Keratinocyte (primary cell): ENCODE results near the gene SFMBT2. TPM values are rescaled to one million over a fixed set of nuclear protein-coding genes. Genes with fewer than 3 reads are reported as not detected.

Source experiments
- DNase-seq: peaks from one replicate; pipeline ENCODE4 v3.0.0-alpha.2; 2011; ENCODE audit warnings: low read depth, missing footprints, low spot score
- FAIRE-seq: peaks from 2 replicates; lab custom pipeline; 2011; peaks lifted over from hg19 to GRCh38; lab: Jason Lieb, UNC
- H2AFZ ChIP-seq: 2 replicates; pipeline ENCODE4 v1.6.0; 2012; ENCODE audit warnings: low read length, control low read depth, inconsistent platforms; ENCODE audit not compliant: control insufficient read depth
- H3K27ac ChIP-seq: 2 replicates; pipeline ENCODE4 v1.5.1; 2011; ENCODE audit warnings: low read length; ENCODE audit not compliant: control insufficient read depth, insufficient read depth
- H3K27me3 ChIP-seq: 3 replicates; pipeline ENCODE4 v1.6.0; 2011; ENCODE audit warnings: low read length; ENCODE audit not compliant: control insufficient read depth, insufficient read depth; ENCODE audit errors: extremely low read depth
- H3K36me3 ChIP-seq, 2 experiments: 2 replicates in 1 of 2; 3 replicates in 1 of 2; pipeline ENCODE4 v1.5.1; 2011; ENCODE audit warnings: low read length in 2 of 2, mild to moderate bottlenecking in 1 of 2; ENCODE audit not compliant: control insufficient read depth in 2 of 2, insufficient read depth in 2 of 2; ENCODE audit errors: extremely low read depth in 1 of 2
- H3K4me1 ChIP-seq: 3 replicates; pipeline ENCODE4 v1.5.1; 2011; ENCODE audit warnings: low read length; ENCODE audit not compliant: control insufficient read depth, insufficient read depth; ENCODE audit errors: extremely low read depth
- H3K4me2 ChIP-seq: 3 replicates; pipeline ENCODE4 v1.6.0; 2011; ENCODE audit warnings: low read depth, low read length; ENCODE audit not compliant: control insufficient read depth, insufficient read depth; ENCODE audit errors: extremely low read depth
- H3K4me3 ChIP-seq, 3 experiments: fragments of 200-600 bp in 1 of 3; sonication (generic) in 1 of 3; 2 replicates in 2 of 3; 3 replicates in 1 of 3; pipeline ENCODE4 v1.5.1; 2011 to 2016; ENCODE audit warnings: low read length in 3 of 3, mild to moderate bottlenecking in 3 of 3, control low read depth in 2 of 3, inconsistent platforms in 1 of 3, low read depth in 1 of 3, mixed read lengths in 1 of 3, mixed run types in 1 of 3, moderate library complexity in 1 of 3; ENCODE audit not compliant: control insufficient read depth in 2 of 3, insufficient read depth in 2 of 3; ENCODE audit errors: extremely low read depth in 1 of 3
- H3K79me2 ChIP-seq: 2 replicates; pipeline ENCODE4 v1.6.0; 2012; ENCODE audit warnings: low read length; ENCODE audit not compliant: control insufficient read depth, insufficient read depth
- H3K9ac ChIP-seq: 3 replicates; pipeline ENCODE4 v1.6.0; 2011; ENCODE audit warnings: low read length; ENCODE audit not compliant: control insufficient read depth, insufficient read depth; ENCODE audit errors: extremely low read depth
- H3K9me1 ChIP-seq: 3 replicates; pipeline ENCODE4 v1.6.0; 2011; ENCODE audit warnings: low read length; ENCODE audit not compliant: control insufficient read depth, insufficient read depth; ENCODE audit errors: extremely low read depth
- H3K9me3 ChIP-seq: 2 replicates; pipeline ENCODE4 v1.5.1; 2012; ENCODE audit warnings: low read depth, low read length; ENCODE audit not compliant: control insufficient read depth
- H4K20me1 ChIP-seq: 3 replicates; pipeline ENCODE4 v1.6.0; 2011; ENCODE audit warnings: low read length; ENCODE audit not compliant: control insufficient read depth, insufficient read depth; ENCODE audit errors: extremely low read depth
- EZH2 ChIP-seq: IDR thresholded peaks from one replicate; pipeline ENCODE4 v1.6.1; 2012; ENCODE audit warnings: inconsistent platforms, mild to moderate bottlenecking, low read length, moderate library complexity
- dilution Hi-C: fragments of 300-500 bp; cut with MboI; formaldehyde crosslinking; loops from one replicate; pipeline ENCODE4 v1.7.0; 2020; ENCODE audit warnings: low sequenced_read_pairs; ENCODE audit not compliant: extremely low pct_ligation_motif_present
- polyA plus RNA-seq, 5 experiments: library from polyadenylated mRNA; depleted of rRNA in 3 of 5; stranded (reverse) in 3 of 5; stranded (forward) in 1 of 5; unstranded in 1 of 5; fragments of >200 nt; gene quantifications; 1 replicate in 1 of 5; 2 replicates in 3 of 5; 3 replicates in 1 of 5; pipeline versions ENCODE4 v1.2.1 to v1.2.3, GENCODE V29; 2011 to 2012; ENCODE audit warnings: missing spikeins in 2 of 5, low read depth in 1 of 5, low replicate concordance in 1 of 5
- TF ChIP-seq, protein P1 (sequence below), 3 experiments: IDR thresholded peaks in 1 of 3; conservative IDR thresholded peaks in 1 of 3; optimal IDR thresholded peaks in 1 of 3; 2 replicates in 2 of 3; 3 replicates in 1 of 3; pipeline versions ENCODE3 to v1.5.1; 2011; ENCODE audit warnings: low read length in 3 of 3, mild to moderate bottlenecking in 3 of 3, moderate library complexity in 2 of 3, control low read depth in 1 of 3, inconsistent platforms in 1 of 3; ENCODE audit not compliant: insufficient read depth in 2 of 3; ENCODE audit errors: extremely low read depth in 1 of 3

SFMBT2 gene
- polyA plus RNA-seq, 1 donor (not counting 4 experiments of a cell fraction or from before 2014, with no cell fraction given): 0.71 TPM

DNA sequence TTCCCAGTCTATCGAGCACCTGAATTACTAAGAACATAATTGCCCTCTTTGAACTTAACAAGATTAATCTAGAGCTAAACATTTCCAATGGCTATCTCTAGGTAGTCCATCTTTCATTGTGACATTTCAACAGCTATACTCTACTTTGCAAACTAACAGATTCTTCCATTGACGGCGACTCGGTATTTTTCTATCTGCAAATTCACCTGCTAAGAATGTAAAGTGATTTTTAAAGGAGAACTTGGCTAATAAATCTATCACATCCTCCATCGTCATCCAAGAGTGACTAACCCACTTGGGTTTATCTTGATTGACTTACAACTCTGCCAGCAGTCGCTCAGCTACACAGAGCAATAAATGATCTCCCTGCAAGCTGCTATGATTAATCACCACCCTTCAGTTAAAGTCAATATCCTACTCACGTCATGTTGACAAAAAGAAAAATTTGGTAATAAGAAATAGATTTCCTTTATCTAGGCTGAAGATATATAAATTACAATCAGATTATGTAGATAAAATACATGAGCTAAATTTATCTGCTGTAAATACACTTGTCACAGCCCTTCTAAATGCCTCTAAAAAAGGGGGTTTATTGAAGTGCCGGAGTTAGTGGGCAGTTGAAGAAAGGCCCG lies 99.5 kb downstream of the SFMBT2 start:
- H3K4me2 ChIP-seq: no peak overlapping the region
- TF ChIP-seq EZH2: no peak
- TF ChIP-seq, protein P1, sequence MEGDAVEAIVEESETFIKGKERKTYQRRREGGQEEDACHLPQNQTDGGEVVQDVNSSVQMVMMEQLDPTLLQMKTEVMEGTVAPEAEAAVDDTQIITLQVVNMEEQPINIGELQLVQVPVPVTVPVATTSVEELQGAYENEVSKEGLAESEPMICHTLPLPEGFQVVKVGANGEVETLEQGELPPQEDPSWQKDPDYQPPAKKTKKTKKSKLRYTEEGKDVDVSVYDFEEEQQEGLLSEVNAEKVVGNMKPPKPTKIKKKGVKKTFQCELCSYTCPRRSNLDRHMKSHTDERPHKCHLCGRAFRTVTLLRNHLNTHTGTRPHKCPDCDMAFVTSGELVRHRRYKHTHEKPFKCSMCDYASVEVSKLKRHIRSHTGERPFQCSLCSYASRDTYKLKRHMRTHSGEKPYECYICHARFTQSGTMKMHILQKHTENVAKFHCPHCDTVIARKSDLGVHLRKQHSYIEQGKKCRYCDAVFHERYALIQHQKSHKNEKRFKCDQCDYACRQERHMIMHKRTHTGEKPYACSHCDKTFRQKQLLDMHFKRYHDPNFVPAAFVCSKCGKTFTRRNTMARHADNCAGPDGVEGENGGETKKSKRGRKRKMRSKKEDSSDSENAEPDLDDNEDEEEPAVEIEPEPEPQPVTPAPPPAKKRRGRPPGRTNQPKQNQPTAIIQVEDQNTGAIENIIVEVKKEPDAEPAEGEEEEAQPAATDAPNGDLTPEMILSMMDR (optimal IDR thresholded peaks at IDR 0.05 in 1 of 3, IDR thresholded peaks at IDR 0.05 in 1 of 3, conservative IDR thresholded peaks at IDR 0.05 in 1 of 3; ENCODE audit: extremely low read depth in 1 of 3, insufficient read depth in 2 of 3, low read length in 3 of 3): no peak

DNA sequence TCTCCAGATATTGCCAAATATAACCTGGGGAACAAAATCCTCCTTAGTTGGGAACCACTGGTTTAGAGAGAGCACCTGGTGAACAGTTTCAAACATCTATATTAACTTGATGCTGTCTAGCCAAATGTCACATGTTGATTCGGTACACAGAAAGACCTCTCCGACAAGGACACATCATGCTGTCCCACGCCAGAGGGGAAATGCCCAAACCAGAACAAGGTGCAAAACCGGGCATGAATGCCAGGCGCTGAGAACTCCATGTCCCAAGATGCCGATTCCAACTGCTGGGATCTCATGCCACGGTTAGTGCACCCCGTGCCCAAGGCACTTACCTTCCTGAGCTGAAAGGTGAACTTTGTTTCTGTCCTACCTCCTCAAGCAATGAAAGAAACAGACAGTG lies 100.8 kb downstream of the SFMBT2 start:
- dilution Hi-C loops: no loop called here
- no peaks in the 10 kb centered on the region for H3K9me1 ChIP-seq
- H3K36me3 ChIP-seq: no peaks in the 10 kb centered on the region
- FAIRE-seq (no peak), DNase-seq (no peak)
- H3K9ac ChIP-seq: no peak overlapping the region
- no peaks in the 10 kb centered on the region for H3K79me2 ChIP-seq
- no peak overlapping the region for H3K4me3 ChIP-seq
- no peaks in the 10 kb centered on the region for H3K9me3 ChIP-seq
- TF ChIP-seq, protein P1 (optimal IDR thresholded peaks at IDR 0.05 in 1 of 3, IDR thresholded peaks at IDR 0.05 in 1 of 3, conservative IDR thresholded peaks at IDR 0.05 in 1 of 3; ENCODE audit: extremely low read depth in 1 of 3, insufficient read depth in 2 of 3, low read length in 3 of 3): no peak
- TF ChIP-seq EZH2: no peak
- H2AFZ ChIP-seq: no peak overlapping the region
- no peaks in the 10 kb centered on the region for H4K20me1 ChIP-seq
- no peaks in the 10 kb centered on the region for H3K27me3 ChIP-seq
- no peak overlapping the region for H3K4me2 ChIP-seq
- H3K4me1 ChIP-seq: no peaks in the 10 kb centered on the region
- no peak overlapping the region for H3K27ac ChIP-seq

More for the DNA sequence above, 99.5 kb downstream of the SFMBT2 start:
- H3K9me3 ChIP-seq: no peaks in the 10 kb centered on the region
- dilution Hi-C loops: no loop called here
- H2AFZ ChIP-seq: no peak overlapping the region
- H3K27ac ChIP-seq: no peak overlapping the region
- H4K20me1 ChIP-seq: no peaks in the 10 kb centered on the region
- H3K9ac ChIP-seq: no peak overlapping the region
- FAIRE-seq (no peak), DNase-seq (no peak)
- H3K9me1 ChIP-seq: no peaks in the 10 kb centered on the region
- no peaks in the 10 kb centered on the region for H3K36me3 ChIP-seq
- H3K4me1 ChIP-seq: no peaks in the 10 kb centered on the region
- no peak overlapping the region for H3K4me3 ChIP-seq
- H3K27me3 ChIP-seq: no peaks in the 10 kb centered on the region
- no peaks in the 10 kb centered on the region for H3K79me2 ChIP-seq
